A673 (cell line): Measurements from ENCODE around the gene KAZN. TPM values are rescaled to one million over a fixed set of nuclear protein-coding genes. Genes with fewer than 3 reads are reported as not detected.

Source experiments
- BruUV-seq: library from RNA; stranded (reverse); fragments of 400-500 nt; replicated peaks from 2 replicates; lab custom pipeline; 2021; lab: Mats Ljungman, UMichigan
- CTCF ChIA-PET: fragments of 300-600 bp; sonication (Branson Sonifier 250); formaldehyde crosslinking; loops from one replicate; lab custom pipeline; 2022; ENCODE audit warnings: antibody characterized with exemption; lab: Charles Lee
- POLR2A ChIA-PET: fragments of 300-600 bp; sonication (Branson Sonifier 250); formaldehyde crosslinking; loops from one replicate; lab custom pipeline; 2022; ENCODE audit warnings: antibody characterized with exemption; ENCODE audit not compliant: low non-redundant PET; lab: Charles Lee
- DNase-seq: peaks from one replicate; pipeline ENCODE4 v3.0.0-alpha.2; 2015; ENCODE audit warnings: low spot score
- H3K27ac ChIP-seq: fragments of 200-600 bp; sonication (generic); 2 replicates; pipeline ENCODE4 v1.5.1; 2016; ENCODE audit warnings: mixed run types, low read depth, mild to moderate bottlenecking, mixed read lengths, antibody characterized with exemption, low read length; ENCODE audit not compliant: poor library complexity, severe bottlenecking
- H3K27me3 ChIP-seq: fragments of 200-600 bp; sonication (generic); replicated peaks from 2 replicates; pipeline ENCODE4 v1.6.1; 2017; ENCODE audit warnings: mixed run types, low read depth, mild to moderate bottlenecking, mixed read lengths, antibody characterized with exemption, low read length; ENCODE audit not compliant: insufficient read depth, poor library complexity
- H3K36me3 ChIP-seq: fragments of 200-600 bp; sonication (generic); 2 replicates; pipeline ENCODE4 v1.6.1; 2016; ENCODE audit warnings: mixed run types, mild to moderate bottlenecking, mixed read lengths, antibody characterized with exemption, low read length; ENCODE audit not compliant: insufficient read depth, poor library complexity, severe bottlenecking
- H3K4me1 ChIP-seq: fragments of 200-600 bp; sonication (generic); 2 replicates; pipeline ENCODE4 v1.6.1; 2017; ENCODE audit warnings: mixed run types, mild to moderate bottlenecking, mixed read lengths, antibody characterized with exemption, low read length; ENCODE audit not compliant: insufficient read depth, poor library complexity, severe bottlenecking
- H3K4me3 ChIP-seq: fragments of 200-600 bp; sonication (generic); 2 replicates; pipeline ENCODE4 v1.5.1; 2016; ENCODE audit warnings: low read depth, mixed run types, mild to moderate bottlenecking, mixed read lengths, low read length; ENCODE audit not compliant: poor library complexity, severe bottlenecking
- H3K9me3 ChIP-seq: fragments of 200-600 bp; sonication (generic); 2 replicates; pipeline ENCODE4 v1.6.1; 2016; ENCODE audit warnings: mixed run types, low read depth, mild to moderate bottlenecking, mixed read lengths, antibody characterized with exemption, low read length; ENCODE audit not compliant: poor library complexity, severe bottlenecking
- CTCF ChIP-seq: fragments of 300-800, 200-600 bp; sonication (generic); conservative IDR thresholded peaks from 2 replicates; pipeline ENCODE4 v1.5.1; 2017; ENCODE audit warnings: low read depth, mild to moderate bottlenecking, antibody characterized with exemption, low read length, moderate library complexity, mixed read lengths
- EZH2 ChIP-seq: fragments of 200-600 bp; sonication (generic); IDR thresholded peaks from 2 replicates; pipeline ENCODE4 v1.6.1; 2017; ENCODE audit warnings: borderline replicate concordance, low read depth, mild to moderate bottlenecking, mixed read lengths, antibody characterized with exemption, low read length; ENCODE audit not compliant: poor library complexity, severe bottlenecking
- intact Hi-C: fragments of 100-400 bp; cut with micrococcal nuclease; formaldehyde crosslinking; loops from one replicate; pipeline ENCODE4 v1.10.0; 2022; ENCODE audit not compliant: unreplicated experiment
- total RNA-seq: library from RNA; stranded (reverse); gene quantifications from 2 replicates; pipeline ENCODE4 v1.2.3, GENCODE V29; 2021

The KAZN gene
- total RNA-seq, 1 experiment from 2014 or later = 8.0 TPM

- no TSS peak for BruUV-seq
- Histone ChIP-seq H3K4me3 (no peak overlapping the region), H3K4me1 (no peaks in the 10 kb centered on the region), H3K27me3 (no peaks in the 10 kb centered on the region), H3K36me3 (no peaks in the 10 kb centered on the region), H3K27ac (no peak overlapping the region), H3K9me3 (no peaks in the 10 kb centered on the region)
- TF ChIP-seq EZH2 (no peak), CTCF (no peak)
- no peak for DNase-seq
- intact Hi-C loops = no loop called here
- ChIA-PET POLR2A (no interaction called here), CTCF (no interaction called here)
These were observed 32.5 kb downstream of the KAZN start for GRCh38 chr1:14630986-14631385.

DNA sequence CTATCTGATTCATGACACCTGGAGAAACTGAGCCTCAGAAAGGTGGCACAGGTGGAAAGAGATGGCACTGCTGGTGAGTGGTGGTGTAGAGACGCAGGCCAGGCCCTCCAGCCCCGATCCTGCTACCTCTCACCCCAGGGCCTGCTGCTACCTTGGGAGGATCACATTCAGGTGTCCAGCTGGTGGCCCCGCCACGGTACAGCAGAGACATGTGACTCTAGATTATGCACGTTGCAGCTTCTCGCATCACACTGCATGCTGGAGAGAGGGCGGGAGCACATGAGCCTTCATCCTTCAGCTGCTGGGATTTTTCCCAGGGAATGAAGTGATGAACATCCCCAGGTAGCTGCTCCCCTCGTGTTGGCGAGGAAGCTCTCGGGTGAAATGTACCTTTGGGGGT is 32.9 kb downstream of the KAZN start:
- intact Hi-C loops = no loop called here
- BruUV-seq = no TSS peak
- CTCF ChIA-PET = no interaction called here
- H3K9me3 ChIP-seq = no peaks in the 10 kb centered on the region
- TF ChIP-seq CTCF (no peak), EZH2 (no peak)
- POLR2A ChIA-PET = no interaction called here
- H3K27ac ChIP-seq = no peak overlapping the region
- no peaks in the 10 kb centered on the region for H3K27me3 ChIP-seq
- H3K36me3 ChIP-seq = no peaks in the 10 kb centered on the region
- no peak overlapping the region for H3K4me3 ChIP-seq
- no peak for DNase-seq
- H3K4me1 ChIP-seq = no peaks in the 10 kb centered on the region

DNA sequence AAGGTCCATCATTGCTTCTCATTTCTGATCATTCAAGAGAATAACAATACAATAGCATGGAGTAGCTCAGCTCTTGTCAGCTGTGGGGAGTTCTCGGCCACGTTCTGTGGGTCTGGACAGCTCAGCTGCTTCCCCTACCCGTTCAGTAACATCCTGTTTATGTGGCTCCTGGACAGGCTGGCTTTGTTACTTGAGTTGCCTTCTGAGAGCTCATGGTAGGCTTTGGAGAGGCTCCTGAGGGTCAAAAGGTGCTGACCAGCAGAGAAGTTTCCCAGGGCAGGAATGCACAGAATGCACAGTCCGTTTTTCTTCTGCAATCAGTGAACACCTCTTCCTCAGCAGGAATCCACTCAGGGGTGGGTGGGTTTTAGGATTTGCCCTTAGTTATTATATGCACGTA is 36.0 kb downstream of the KAZN start:
- ChIA-PET POLR2A (no interaction called here), CTCF (no interaction called here)
- no peak overlapping the region for H3K27ac ChIP-seq
- BruUV-seq = no TSS peak
- TF ChIP-seq EZH2 (no peak), CTCF (no peak)
- H3K9me3 ChIP-seq = no peaks in the 10 kb centered on the region
- no peaks in the 10 kb centered on the region for H3K27me3 ChIP-seq
- DNase-seq = no peak
- intact Hi-C loops = no loop called here
- H3K4me1 ChIP-seq = no peaks in the 10 kb centered on the region
- H3K36me3 ChIP-seq = no peaks in the 10 kb centered on the region
- H3K4me3 ChIP-seq = no peak overlapping the region
